HG02938 (cell line): ENCODE measurements around the gene XPC.

Experiments used
- ATAC-seq: cut with Tn5 transposase; IDR thresholded peaks from one replicate; pipeline ENCODE4 v1.9.1; 2021; ENCODE audit warnings: mild to moderate bottlenecking, moderate library complexity; ENCODE audit not compliant: unreplicated experiment

XPC gene

GRCh38 chr3:14208977-14209394 is 30.6 kb upstream of the XPC start:
- no peak for ATAC-seq

- ATAC-seq: no peak
These were observed 29.8 kb upstream of the XPC start for GRCh38 chr3:14208168-14208567.

- no peak for ATAC-seq
These were observed 28.3 kb upstream of the XPC start for GRCh38 chr3:14206548-14207177.

DNA sequence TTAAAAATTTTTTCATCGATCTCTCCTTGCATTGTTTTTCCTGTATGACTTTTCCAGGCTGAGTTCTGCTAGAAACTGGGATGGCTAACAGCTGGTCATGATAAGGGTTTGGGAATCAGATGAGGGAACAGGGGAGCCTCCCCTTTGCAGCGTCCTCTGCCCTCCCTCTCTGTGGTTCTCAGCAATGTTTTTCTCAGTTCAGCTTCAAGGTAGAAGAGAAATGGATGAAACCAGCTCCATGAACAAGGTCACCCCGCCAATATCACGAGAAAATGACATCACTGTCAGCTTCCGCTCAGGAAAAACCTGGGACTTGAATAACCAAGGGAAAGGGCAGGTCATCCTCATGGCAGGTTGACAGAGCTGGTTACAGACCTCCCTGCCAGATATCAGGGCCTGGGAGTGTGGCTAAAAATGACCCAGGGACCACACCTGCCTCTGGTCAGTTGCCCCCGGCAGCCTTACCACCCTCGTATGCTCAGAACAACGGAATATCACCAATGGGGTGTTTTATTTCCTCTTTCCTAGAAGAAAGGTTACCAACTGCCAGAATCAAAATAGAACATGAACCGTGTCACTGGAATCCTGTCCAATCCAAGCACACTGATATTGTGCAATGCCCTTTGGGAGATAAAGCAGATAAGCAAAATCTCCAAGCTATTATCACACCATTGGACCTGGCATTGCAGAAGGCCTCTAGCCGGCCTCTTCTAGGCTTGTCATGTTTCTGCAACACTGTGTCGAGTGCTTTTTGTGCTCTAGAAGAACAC is 26.3 kb upstream of the XPC start:
- no peak for ATAC-seq

DNA sequence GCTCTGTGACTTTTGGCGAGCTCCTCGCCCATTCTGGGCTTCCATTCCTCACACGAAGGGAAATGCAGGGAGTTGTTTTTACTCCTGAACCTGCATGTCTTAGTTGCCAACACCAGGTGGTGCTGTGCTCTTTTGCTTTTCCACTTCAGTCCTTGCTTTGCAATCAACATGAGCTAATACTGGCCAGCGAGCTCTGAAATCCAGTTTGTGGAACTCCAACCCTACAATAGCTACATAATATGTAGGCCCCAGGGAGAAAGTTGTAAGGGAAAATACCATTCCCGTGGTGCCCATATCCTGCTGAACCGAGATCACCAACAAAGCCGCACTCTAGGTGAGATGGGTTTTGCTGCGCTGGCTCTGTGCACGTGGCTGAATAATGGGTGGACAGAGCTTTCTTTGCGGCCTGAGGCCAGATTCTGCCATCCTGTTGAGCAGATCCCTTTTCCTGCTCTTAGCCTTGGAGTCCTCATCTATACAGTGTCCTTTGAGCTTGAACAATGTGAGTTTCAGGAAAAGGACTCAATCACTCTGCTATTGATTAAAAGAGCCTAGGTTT is 25.2 kb upstream of the XPC start:
- ATAC-seq: no peak

DNA sequence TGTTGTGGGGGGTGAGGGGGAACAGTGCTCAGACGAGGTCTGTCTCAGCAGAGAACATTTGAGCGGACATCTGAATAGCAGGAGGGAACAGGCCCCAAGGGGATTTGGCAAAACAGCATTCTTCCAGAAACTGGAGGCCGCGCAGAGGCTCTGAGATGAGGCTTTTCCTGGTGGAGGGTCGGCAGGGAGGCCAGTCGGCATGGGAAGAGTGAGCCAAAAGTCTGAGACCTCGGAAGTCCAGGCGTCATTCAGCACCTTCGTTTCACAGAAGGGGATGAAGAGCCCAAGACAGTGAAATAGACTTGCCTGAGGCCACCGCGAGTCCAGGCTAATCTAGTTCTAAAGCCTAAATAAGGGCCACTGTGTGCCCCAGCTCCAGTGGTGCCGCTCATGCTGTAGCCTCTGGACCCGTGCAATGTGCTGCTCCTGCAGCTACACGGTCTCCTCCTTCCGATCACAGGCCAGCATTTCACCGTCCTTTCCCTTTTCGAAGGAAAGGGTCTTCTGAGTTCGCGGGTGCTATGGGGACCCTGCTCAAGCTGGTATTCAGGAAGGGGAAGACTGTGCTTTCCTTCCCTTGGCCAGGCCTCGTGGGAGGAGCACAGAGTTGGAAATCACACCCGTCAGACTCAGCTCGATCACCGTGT is 24.6 kb upstream of the XPC start:
- no peak for ATAC-seq

DNA sequence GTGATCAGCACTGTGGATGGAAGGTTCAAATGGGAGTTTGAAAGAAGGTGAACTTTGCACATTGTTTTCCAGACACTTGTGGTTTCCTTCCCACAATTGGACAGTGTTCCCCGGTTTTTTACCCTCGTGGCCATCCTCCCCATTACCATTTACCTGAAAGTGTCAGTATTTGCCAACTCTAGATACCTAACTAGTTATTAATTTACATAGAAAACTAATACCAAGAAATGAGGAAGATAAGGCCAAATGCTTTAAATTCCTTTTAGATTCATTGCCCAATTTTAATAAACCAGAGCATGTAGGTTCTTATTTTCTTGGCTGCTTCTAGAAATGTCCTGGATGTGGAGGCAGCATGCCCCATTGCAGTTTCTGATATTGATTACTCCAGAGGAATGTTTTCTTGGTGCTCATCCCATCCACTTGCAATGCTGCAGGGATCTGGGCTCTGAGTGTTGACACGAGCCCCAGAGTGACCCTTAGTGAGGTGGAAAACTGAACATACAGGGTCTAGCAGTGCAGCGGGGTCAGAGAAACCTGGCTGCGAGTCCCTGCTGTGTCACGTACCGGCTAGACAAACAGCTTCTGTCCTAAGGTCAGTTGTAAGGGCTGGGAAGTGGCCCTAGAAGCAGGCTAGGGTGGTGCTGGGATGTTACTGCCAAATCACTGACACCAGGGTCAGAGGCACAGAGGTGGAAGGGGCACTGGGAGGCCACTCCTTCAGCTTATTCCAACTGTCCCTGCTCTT is 23.7 kb upstream of the XPC start:
- no peak for ATAC-seq

GRCh38 chr3:14200841-14201240 is 22.4 kb upstream of the XPC start:
- ATAC-seq: no peak

- no peak for ATAC-seq
These were observed 21.9 kb upstream of the XPC start for GRCh38 chr3:14200276-14200675.

GRCh38 chr3:14199641-14200040 is 21.2 kb upstream of the XPC start:
- no peak for ATAC-seq

- ATAC-seq: no peak
These were observed 16.5 kb upstream of the XPC start for GRCh38 chr3:14194865-14195264.

- no peak for ATAC-seq
These were observed 9.8 kb upstream of the XPC start for GRCh38 chr3:14188041-14188754.

DNA sequence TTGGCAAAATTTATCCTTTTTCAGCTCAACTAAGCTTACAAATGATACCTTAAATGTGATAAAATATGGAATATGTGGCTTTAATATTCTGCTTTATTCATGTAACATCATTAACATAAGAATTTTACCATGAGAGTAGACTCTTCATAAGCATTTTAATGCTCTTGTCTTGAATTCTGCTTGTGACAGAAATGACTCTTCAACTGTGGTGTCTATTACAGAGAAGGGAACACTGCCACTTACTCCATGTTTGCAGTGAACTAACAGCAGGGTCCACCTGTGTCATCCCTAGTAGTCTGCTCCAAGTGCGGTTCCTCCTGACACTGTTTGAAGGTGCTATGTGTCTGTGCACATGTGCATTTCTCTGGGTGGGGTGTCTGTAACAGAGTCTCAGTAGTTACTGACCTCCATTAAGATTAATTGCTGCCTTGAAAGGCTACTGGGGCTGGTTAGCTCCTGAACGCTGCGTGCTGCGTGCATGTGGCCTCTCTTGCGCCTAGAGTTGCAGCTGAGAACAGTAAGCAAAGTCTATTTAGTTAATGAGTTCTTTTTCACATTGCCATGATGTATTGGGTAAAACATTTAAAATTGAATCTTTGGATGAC is 8.6 kb upstream of the XPC start:
- ATAC-seq: no peak

DNA sequence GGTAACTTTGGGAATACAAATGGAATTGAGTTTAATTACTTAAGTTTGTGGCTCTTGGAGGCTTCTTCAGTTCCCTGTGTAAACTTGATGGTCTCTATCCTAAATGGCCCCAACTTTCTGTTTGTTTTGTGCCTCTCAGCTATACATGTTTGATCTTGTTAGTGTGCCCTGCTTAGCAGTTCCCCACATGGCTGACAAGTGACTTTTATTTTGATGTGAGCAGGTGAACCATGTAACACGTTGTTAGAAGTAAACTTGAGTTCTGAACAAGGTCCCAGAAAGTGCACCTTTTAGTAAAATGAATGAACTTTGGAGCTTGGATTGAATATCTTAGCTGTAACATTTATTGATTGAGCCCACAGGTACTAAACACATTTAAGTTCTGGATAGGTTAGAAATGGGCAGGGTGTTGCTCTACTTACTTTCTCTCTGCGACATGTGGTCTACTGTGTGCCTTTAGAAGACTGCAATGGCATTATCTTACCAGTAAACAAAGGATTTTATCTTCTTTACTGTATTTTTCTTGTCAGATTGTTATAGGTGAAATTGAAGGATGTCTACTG is 4.7 kb upstream of the XPC start:
- ATAC-seq: no peak

- no peak for ATAC-seq
These were observed 2.9 kb upstream of the XPC start for GRCh38 chr3:14181253-14181652.

DNA sequence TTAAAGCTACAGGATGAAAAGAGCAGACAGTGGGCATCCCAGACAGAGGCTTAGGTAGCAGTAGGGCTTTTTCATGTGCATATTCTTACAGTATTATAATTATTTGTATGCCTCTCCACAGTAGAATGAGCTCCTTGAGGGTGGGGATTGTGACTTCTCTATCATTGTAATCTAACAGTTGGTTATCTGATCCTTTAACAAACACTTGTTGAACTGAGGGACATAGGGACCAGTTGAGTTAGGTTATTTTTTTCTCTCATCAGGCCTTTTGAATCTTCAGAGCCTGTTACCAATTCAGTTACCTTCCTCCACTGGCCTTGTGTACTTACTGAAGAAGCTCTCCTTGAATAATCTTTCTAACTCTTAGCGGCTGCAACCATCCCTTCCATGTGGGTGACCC is 1.4 kb upstream of the XPC start:
- no peak for ATAC-seq

DNA sequence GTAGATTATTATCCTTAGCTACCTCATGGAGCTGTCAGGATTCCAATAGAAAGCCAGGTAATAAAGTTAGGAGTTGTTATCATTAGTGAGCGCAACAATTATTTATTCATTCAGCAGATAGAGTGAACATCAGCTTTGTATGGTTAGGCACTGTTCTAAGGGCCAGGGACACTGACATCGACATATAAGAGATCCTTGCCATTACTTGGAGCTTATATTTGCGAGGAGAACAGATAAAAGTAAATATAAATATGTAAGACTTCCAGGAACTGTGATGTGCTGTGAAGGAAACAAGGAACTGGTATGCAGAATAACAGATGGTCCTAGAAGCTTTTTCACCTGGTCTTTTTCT is 689 bp upstream of the XPC start:
- ATAC-seq: no peak

DNA sequence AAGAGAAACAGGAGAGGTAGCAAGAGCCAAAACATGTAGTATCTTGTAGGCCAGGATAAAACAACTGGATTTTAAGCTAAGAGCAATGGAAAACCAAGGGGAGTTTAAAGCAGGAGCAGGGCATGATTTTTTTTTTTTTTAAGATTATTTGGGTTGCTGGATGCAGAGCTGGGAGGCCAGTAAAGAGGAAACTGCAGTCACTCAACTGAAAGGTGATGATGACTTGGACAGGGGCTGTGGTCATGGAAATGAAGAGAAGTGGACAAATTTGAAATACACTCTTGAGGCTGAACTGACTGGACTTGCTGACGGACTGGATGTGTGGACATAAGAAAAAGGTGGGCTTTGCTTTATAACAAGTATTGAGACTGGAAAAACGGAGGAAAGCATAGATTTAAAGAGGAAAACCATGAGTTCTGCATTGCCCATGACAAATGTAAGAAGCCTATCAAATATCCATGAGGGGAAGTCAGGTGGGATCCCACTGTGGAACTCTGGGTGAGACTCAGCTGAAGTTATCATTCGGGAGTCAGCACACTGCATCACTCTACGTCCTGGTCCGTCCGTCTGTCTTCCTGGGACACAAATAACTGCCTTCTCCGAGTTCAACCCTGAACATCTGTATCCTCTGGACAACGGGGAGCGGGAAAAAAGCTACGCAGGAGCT is 688 bp downstream of the XPC start:
- ATAC-seq: peak; percentile 11

- ATAC-seq: no peak
These were observed 2.9 kb downstream of the XPC start for GRCh38 chr3:14175383-14176037.
